HG03159 (cell line): ENCODE data around the gene CGB3.
"Not testable (repeated sequence)": the region's sequence is repeated elsewhere in the genome, so short reads cannot be mapped to it uniquely, and the experiment has no call there.

ENCODE experiments used
- ATAC-seq: cut with Tn5 transposase; IDR thresholded peaks from one replicate; pipeline ENCODE4 v1.9.1; 2021; ENCODE audit warnings: mild to moderate bottlenecking, moderate library complexity; ENCODE audit not compliant: unreplicated experiment

The CGB3 gene

GRCh38 chr19:49043548-49043947 is 19.4 kb upstream of the CGB3 start, which contains the start of gene CGB5:
Gene CGB5, plus strand, starts transcription at chr19:49043848. Its CDS starts 362 bp downstream, at chr19:49044210.
- ATAC-seq: not testable (repeated sequence)

- not testable (repeated sequence) for ATAC-seq
These were observed 18.5 kb upstream of the CGB3 start for GRCh38 chr19:49042666-49043065.

- ATAC-seq: no peak
These were observed 18.0 kb upstream of the CGB3 start for GRCh38 chr19:49042177-49042576.

- not testable (repeated sequence) for ATAC-seq
These were observed 15.6 kb upstream of the CGB3 start for GRCh38 chr19:49039736-49040135.

- not testable (repeated sequence) for ATAC-seq
These were observed 14.6 kb upstream of the CGB3 start for GRCh38 chr19:49038557-49039276.

GRCh38 chr19:49038111-49038510 is 14.0 kb upstream of the CGB3 start:
- not testable (repeated sequence) for ATAC-seq

GRCh38 chr19:49036815-49037214 is 12.7 kb upstream of the CGB3 start, which contains the start of gene CGB1:
Gene CGB1, minus strand, starts transcription at chr19:49036895. Its CDS starts 184 bp downstream, at chr19:49036711.
- ATAC-seq: not testable (repeated sequence)

- not testable (repeated sequence) for ATAC-seq
These were observed 7.6 kb upstream of the CGB3 start, which contains the start of gene CGB2 for GRCh38 chr19:49031642-49032301. Gene CGB2, plus strand, starts transcription at chr19:49031890. Its CDS starts 206 bp downstream, at chr19:49032096.

GRCh38 chr19:49030323-49030722 is 6.2 kb upstream of the CGB3 start:
- not testable (repeated sequence) for ATAC-seq

GRCh38 chr19:49029749-49030148 is 5.6 kb upstream of the CGB3 start:
- not testable (repeated sequence) for ATAC-seq

GRCh38 chr19:49028686-49029085 is 4.6 kb upstream of the CGB3 start:
- not testable (repeated sequence) for ATAC-seq

- not testable (repeated sequence) for ATAC-seq
These were observed 1.5 kb upstream of the CGB3 start for GRCh38 chr19:49025599-49025998.

- not testable (repeated sequence) for ATAC-seq
These were observed 955 bp upstream of the CGB3 start for GRCh38 chr19:49025088-49025487.

GRCh38 chr19:49022116-49022515 is 2.0 kb downstream of the CGB3 start:
- ATAC-seq: no peak

- no peak for ATAC-seq
These were observed 2.9 kb downstream of the CGB3 start for GRCh38 chr19:49020931-49021895.

GRCh38 chr19:49020342-49020741 is 3.8 kb downstream of the CGB3 start:
- ATAC-seq: no peak

GRCh38 chr19:49019242-49019932 is 4.7 kb downstream of the CGB3 start:
- ATAC-seq: no peak

- ATAC-seq: not testable (repeated sequence)
These were observed 5.5 kb downstream of the CGB3 start for GRCh38 chr19:49018388-49019241.

- no peak for ATAC-seq
These were observed 6.3 kb downstream of the CGB3 start for GRCh38 chr19:49017666-49018351.
